Uterus (tissue), 4 donors: Measurements from ENCODE around the gene LIPM. TPM values are rescaled to one million over a fixed set of nuclear protein-coding genes. Genes with fewer than 3 reads are reported as not detected.

ENCODE experiments used
- DNase-seq, 2 donors: peaks; one replicate each; pipeline ENCODE4 v3.0.0-alpha.2; 2019 to 2020
- H3K27ac ChIP-seq, 2 donors: fragments of 200-600 bp; sonication (generic); 1 replicate in 1 of 2; 2 replicates in 1 of 2; pipeline ENCODE4 v1.5.1; 2016 to 2018
- H3K27me3 ChIP-seq, 2 donors: fragments of 200-600 bp; sonication (generic); one replicate each; pipeline ENCODE4 v1.5.1; 2018 to 2019; ENCODE audit warnings: control low read depth in 1 of 2
- H3K36me3 ChIP-seq, 2 donors: fragments of 200-600 bp; sonication (generic); one replicate each; pipeline ENCODE4 v1.5.1; 2019; ENCODE audit warnings: control low read depth in 1 of 2
- H3K4me1 ChIP-seq, 2 donors: fragments of 200-600 bp; sonication (generic); one replicate each; pipeline ENCODE4 v1.5.1; 2018 to 2019; ENCODE audit warnings: control low read depth in 1 of 2
- H3K4me3 ChIP-seq, 2 donors: fragments of 200-600 bp; sonication (generic); 1 replicate in 1 of 2; 2 replicates in 1 of 2; pipeline ENCODE4 v1.5.1; 2018 to 2019; ENCODE audit warnings: mild to moderate bottlenecking in 1 of 2
- H3K9me3 ChIP-seq, 2 donors: fragments of 200-600 bp; sonication (generic); one replicate each; pipeline ENCODE4 v1.5.1; 2019; ENCODE audit warnings: control low read depth in 1 of 2
- POLR2A ChIP-seq, 2 donors: fragments of 450-650 bp; IDR thresholded peaks; one replicate each; pipeline ENCODE4 v1.6.1; 2016; ENCODE audit warnings: antibody characterized with exemption in 2 of 2, mild to moderate bottlenecking in 1 of 2, moderate library complexity in 1 of 2
- intact Hi-C: fragments of 100-400 bp; cut with DNase I; formaldehyde crosslinking; loops from one replicate; pipeline ENCODE4 v1.15.1; 2023; ENCODE audit warnings: low total_unique reads
- total RNA-seq, 4 donors: library from RNA; depleted of rRNA in 3 of 4; stranded (reverse); fragments of >200 nt in 3 of 4; gene quantifications; one replicate each; pipeline versions ENCODE4 v1.1.0 to v1.2.4, GENCODE V29; 2014 to 2023
- TF ChIP-seq, protein P1 (sequence below), 4 experiments: fragments of 200-600 bp in 2 of 4; fragments of 450-650 bp in 2 of 4; sonication (generic) in 2 of 4; IDR thresholded peaks; one replicate each; pipeline ENCODE4 v1.5.1; 2016 to 2019; ENCODE audit warnings: antibody characterized with exemption in 4 of 4, mild to moderate bottlenecking in 2 of 4, moderate library complexity in 1 of 4
- donor health status: DM: yes; HTN: yes; CAD: no.

Gene LIPM
- total RNA-seq, 4 donors from 2014 or later = not detected

DNA sequence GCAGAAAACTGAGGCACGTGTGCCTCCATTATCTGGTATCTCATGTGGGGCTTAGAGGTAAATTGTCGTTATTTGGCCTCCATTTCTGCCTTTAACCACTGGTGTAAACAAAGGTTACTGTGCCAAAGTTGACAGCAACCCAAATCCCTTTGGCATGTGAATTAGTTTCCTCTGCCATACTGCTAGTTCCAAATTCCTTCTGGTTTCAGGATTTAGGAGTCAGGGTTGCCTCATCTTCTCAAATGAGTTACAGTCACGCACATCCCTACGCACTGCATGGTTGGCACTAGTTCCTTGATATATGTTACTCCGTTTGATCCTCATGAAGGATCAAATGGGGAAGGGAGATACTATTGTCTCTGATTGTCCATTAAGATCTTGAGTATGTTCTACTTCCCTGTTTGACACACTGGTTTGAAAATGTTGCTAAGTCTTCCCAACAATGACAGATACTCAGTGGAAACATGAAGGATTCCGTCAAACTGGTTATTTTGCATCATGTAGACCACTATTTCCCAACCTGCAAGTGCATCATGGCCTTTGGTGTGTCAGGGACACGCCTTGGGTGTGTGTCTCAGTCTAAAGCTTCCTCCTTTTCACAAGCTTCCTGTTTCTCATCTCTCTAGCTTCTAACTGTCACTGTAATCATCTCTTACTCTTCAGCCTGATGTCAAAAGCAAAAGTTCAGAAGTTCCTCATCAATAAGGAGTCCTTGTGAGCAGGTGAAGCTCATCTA is 43.0 kb upstream of the LIPM start, which contains the start of gene LIPN:
LIPN (plus strand) TSS at position 655 of the 736 bp plus-strand sequence. CDS start 1,386 bp downstream, outside the sequence.
- no peak for DNase-seq
- H3K4me1 ChIP-seq = no peaks in the 10 kb centered on the region
- no peak within 1 kb of the TSS for H3K27ac ChIP-seq
- H3K9me3 ChIP-seq = no peaks in the 10 kb centered on the region
- H3K36me3 ChIP-seq = no peaks in the 10 kb centered on the region
- TF ChIP-seq POLR2A (IDR thresholded peaks at IDR 0.05) = no peak
- TF ChIP-seq, protein P1, sequence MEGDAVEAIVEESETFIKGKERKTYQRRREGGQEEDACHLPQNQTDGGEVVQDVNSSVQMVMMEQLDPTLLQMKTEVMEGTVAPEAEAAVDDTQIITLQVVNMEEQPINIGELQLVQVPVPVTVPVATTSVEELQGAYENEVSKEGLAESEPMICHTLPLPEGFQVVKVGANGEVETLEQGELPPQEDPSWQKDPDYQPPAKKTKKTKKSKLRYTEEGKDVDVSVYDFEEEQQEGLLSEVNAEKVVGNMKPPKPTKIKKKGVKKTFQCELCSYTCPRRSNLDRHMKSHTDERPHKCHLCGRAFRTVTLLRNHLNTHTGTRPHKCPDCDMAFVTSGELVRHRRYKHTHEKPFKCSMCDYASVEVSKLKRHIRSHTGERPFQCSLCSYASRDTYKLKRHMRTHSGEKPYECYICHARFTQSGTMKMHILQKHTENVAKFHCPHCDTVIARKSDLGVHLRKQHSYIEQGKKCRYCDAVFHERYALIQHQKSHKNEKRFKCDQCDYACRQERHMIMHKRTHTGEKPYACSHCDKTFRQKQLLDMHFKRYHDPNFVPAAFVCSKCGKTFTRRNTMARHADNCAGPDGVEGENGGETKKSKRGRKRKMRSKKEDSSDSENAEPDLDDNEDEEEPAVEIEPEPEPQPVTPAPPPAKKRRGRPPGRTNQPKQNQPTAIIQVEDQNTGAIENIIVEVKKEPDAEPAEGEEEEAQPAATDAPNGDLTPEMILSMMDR (IDR thresholded peaks at IDR 0.05) = no peak
- H3K27me3 ChIP-seq = no peaks in the 10 kb centered on the region
- H3K4me3 ChIP-seq = no peak within 1 kb of the TSS
- intact Hi-C loops = no loop called here

DNA sequence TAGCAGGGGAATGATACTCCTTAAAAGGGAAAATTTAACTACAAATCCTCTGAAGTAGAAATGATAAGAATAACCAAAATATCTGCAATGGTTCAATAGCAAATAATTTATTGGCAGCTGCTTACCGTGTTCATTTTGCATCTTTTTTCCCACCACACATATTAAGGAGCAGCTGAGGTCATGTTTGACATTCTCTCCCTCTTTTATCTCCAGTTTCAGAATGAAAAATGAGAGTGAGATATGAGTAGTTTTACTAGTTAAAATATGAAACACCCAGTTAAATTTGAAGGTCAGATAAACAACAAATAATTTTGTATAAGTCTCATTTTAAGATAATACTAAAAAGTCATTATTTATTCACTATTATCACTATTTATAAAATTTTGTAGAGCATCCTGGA is 39.6 kb upstream of the LIPM start:
- H3K4me1 ChIP-seq = no peaks in the 10 kb centered on the region
- no peaks in the 10 kb centered on the region for H3K9me3 ChIP-seq
- intact Hi-C loops = no loop called here
- H3K4me3 ChIP-seq = no peak overlapping the region
- no peak for TF ChIP-seq POLR2A (IDR thresholded peaks at IDR 0.05)
- TF ChIP-seq, protein P1 (IDR thresholded peaks at IDR 0.05) = no peak
- no peaks in the 10 kb centered on the region for H3K27me3 ChIP-seq
- no peaks in the 10 kb centered on the region for H3K36me3 ChIP-seq
- no peak for DNase-seq
- H3K27ac ChIP-seq = no peak overlapping the region

DNA sequence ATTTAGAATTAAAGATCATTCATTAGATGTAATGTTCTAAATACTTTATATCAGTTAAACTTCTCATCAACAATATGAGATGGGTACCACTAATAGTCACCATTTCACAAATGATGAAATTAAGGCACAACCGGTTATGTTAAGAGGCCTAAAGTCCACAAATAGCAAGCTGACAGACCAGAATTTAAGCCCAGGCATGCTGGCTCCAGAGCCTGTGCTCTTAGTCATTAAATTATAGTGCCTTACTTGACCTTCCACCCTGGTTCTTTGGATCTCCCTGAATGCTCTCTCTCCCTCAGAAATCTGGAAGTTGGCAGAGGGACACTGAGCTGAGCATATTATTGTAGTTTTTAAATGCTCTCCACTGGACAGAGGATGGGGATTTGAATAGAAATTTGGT is 39.1 kb upstream of the LIPM start:
- no peak overlapping the region for H3K4me3 ChIP-seq
- intact Hi-C loops = no loop called here
- no peaks in the 10 kb centered on the region for H3K9me3 ChIP-seq
- no peaks in the 10 kb centered on the region for H3K4me1 ChIP-seq
- no peak overlapping the region for H3K27ac ChIP-seq
- no peak for DNase-seq
- no peaks in the 10 kb centered on the region for H3K36me3 ChIP-seq
- TF ChIP-seq, protein P1 (IDR thresholded peaks at IDR 0.05) = no peak
- TF ChIP-seq POLR2A (IDR thresholded peaks at IDR 0.05) = no peak
- H3K27me3 ChIP-seq = no peaks in the 10 kb centered on the region

DNA sequence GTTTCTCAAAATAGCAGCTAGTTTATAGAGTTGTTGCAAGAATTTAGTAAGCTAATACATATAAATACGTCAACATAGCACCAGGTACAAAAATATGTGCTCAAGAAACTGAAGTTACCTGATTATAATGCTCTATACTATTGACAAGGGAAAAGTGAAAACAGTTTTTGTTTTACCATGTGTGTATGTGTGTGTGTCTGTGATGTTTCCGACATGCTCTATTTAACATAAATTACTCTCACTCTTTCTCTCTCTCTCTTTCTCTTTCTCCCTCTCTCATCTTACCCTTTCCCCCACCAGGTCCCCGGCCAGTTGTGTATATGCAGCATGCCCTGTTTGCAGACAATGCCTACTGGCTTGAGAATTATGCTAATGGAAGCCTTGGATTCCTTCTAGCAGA is 38.4 kb upstream of the LIPM start:
- DNase-seq = no peak

DNA sequence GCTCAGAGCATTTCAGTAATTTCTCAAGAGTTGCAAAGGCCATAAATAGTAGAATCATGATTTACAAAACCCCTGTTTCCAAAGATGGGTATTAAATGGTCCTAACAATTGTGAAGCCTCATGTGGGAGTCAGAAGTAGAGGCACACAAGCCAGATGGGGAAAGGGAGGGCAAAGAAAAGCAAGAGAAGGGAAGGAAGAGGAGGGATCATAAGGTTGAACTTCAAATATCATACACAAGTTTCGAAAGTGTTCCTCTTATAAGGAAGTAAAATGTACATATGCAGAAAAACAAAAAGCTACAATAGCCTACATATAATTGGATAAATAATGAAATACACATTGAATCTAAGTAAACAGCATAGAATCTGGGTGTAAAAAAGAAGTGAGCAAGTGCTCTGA is 36.7 kb upstream of the LIPM start:
- Histone ChIP-seq H3K27me3 (no peaks in the 10 kb centered on the region), H3K4me3 (no peak overlapping the region), H3K27ac (no peak overlapping the region), H3K9me3 (no peaks in the 10 kb centered on the region), H3K36me3 (no peaks in the 10 kb centered on the region), H3K4me1 (no peaks in the 10 kb centered on the region)
- intact Hi-C loops = no loop called here
- TF ChIP-seq POLR2A (IDR thresholded peaks at IDR 0.05) = no peak
- TF ChIP-seq, protein P1 (IDR thresholded peaks at IDR 0.05) = no peak
- no peak for DNase-seq

More for the DNA sequence above, 38.4 kb upstream of the LIPM start:
- H3K36me3 ChIP-seq = no peaks in the 10 kb centered on the region
- intact Hi-C loops = no loop called here
- no peak overlapping the region for H3K4me3 ChIP-seq
- H3K9me3 ChIP-seq = no peaks in the 10 kb centered on the region
- H3K4me1 ChIP-seq = no peaks in the 10 kb centered on the region
- no peaks in the 10 kb centered on the region for H3K27me3 ChIP-seq
- TF ChIP-seq, protein P1 (IDR thresholded peaks at IDR 0.05) = no peak
- TF ChIP-seq POLR2A (IDR thresholded peaks at IDR 0.05) = no peak
- no peak overlapping the region for H3K27ac ChIP-seq
